ENCODE measurements around the gene ZFAND3.

ZFAND3 gene, protein sequence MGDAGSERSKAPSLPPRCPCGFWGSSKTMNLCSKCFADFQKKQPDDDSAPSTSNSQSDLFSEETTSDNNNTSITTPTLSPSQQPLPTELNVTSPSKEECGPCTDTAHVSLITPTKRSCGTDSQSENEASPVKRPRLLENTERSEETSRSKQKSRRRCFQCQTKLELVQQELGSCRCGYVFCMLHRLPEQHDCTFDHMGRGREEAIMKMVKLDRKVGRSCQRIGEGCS

DNA sequence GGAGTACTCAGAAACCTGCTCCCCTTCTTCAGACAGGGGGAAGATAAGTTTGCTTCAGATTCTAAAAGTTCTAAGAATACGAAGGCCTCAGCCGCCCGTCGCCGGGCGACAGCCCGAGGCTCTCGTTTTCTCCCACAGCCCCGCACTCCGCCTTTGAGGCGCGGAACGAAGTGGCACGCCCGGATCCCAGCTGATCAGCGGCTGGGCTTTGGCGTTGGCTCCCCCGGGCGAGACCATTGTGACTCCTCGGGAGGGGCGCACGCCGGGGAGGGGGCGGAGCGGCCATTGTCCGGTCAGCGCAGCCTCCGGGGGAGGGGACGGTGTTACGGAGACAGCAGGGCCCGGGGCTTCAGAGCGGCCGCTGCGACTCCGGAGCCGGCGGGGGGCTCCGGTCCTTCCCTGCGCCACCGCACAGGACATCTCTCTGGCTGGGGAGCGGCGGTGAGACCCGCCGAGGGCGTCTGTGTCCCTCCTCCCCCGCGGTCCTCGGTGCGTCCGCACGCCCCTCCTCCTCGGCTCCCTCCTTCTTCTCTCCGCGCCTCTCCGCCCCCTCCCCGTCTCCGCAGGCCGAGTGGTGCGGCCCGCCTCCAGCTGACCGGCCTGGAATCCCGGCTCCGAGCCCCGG lies at the start of gene ZFAND3:
TSS of gene ZFAND3 (plus strand) at position 551 of the 625 bp plus-strand sequence. CDS start 219 bp downstream, outside the sequence.
- peak; percentile 93 for DNase-seq (ENCODE audit: low read depth, low spot score)

- no peak for DNase-seq (ENCODE audit: low read depth, low spot score)
Measured at GRCh38 chr6:37774028-37774680, 45.4 kb upstream of the ZFAND3 start.

GRCh38 chr6:37776566-37776965 lies 43.0 kb upstream of the ZFAND3 start:
- no peak for DNase-seq (ENCODE audit: low read depth, low spot score)

GRCh38 chr6:37777272-37777834 lies 42.2 kb upstream of the ZFAND3 start:
- peak; percentile 57 for DNase-seq (ENCODE audit: low read depth, low spot score)

DNA sequence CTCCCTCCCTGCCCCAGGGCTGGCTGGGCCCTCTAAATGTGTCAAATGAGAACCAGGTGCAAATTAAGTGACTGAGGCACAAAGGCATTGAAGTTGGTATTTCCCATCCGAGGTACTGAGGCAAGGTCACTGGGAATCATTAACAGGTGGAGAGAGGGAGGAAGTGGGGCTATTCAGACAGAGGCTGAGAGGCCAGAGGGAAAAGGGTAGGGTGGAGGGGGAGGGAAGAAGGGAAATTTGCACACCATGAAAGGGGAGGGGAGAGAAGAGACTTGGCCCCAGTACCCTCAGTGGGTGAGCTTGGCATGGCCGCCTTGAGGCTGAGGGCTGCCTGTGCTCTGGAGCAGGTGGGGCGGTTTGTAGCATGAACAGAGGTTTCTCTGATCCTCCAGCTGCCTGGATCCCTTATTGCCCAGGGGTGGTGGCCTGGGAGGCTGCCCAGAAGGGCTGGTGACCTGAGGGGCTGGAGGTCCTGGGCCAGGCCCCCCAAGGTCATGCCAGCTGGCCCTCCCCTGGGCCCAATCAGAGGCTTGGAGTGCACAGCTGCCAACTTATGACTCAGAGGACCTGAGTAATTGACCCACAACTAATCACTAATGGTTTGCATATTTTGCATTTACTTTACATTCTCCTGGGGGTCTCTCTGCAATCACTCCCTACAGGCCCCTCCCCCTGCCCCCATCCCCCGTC lies 40.3 kb upstream of the ZFAND3 start:
- DNase-seq (ENCODE audit: low read depth, low spot score), result no peak

- no peak for DNase-seq (ENCODE audit: low read depth, low spot score)
Measured at GRCh38 chr6:37779902-37780628, 39.5 kb upstream of the ZFAND3 start.

DNA sequence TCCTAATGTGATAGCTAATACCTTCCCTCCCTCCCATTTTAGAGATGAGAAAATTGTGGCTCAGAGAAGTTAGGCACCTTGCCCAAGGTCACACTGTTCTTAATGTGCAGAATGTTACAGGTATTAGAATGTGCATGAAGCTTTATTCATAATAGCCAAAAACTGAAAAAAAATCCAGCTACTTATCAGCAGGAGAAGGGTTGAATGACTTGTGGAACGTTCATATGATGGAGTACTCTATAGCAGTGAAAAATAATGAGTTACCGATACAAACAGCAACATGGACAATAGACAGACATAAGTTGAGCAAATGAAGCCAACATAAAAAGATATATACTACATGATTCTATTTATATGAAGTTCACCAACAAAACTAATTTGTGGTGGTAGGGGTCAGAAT lies 37.7 kb upstream of the ZFAND3 start:
- no peak for DNase-seq (ENCODE audit: low read depth, low spot score)

DNA sequence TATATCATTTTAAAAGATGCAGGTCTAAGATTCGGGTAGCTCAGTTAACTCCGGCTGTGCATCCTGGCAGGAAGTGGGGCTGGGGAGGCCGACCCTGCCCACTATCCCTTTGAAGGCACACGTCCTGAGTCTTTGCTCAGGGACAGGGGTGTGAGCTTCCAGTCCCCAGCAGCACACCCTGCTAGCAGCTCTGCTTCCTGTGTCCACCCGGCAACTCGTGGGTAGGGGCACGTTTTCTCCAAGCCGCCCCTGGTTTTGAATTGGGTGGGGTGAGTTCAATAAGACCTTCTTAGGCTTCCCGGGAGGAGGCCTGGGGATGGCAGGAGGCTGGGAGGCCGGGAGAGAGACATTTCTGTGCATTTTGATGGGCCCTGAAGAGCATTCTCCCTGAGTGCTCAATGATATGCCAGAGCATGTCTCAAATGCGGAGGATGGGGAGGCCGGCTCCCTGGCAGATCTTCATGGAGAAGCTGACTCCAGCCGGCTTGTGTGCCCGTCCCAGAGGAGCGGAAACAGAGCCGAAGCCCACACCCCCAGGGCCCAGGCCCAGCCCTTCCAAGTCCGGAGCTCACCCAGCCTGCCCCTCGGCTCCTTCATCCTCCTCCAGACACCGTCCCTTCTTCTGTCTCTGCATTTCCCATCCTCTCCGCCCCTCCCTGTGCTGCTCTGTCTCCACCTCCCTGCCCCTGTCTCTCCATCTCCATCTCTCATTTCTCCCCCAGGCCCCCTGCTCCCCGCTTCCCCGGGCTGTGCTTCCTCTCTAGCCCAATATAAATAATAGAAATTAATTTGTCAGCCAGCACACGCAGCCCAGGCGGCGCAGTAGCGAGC lies 36.3 kb upstream of the ZFAND3 start:
- no peak for DNase-seq (ENCODE audit: low read depth, low spot score)

DNA sequence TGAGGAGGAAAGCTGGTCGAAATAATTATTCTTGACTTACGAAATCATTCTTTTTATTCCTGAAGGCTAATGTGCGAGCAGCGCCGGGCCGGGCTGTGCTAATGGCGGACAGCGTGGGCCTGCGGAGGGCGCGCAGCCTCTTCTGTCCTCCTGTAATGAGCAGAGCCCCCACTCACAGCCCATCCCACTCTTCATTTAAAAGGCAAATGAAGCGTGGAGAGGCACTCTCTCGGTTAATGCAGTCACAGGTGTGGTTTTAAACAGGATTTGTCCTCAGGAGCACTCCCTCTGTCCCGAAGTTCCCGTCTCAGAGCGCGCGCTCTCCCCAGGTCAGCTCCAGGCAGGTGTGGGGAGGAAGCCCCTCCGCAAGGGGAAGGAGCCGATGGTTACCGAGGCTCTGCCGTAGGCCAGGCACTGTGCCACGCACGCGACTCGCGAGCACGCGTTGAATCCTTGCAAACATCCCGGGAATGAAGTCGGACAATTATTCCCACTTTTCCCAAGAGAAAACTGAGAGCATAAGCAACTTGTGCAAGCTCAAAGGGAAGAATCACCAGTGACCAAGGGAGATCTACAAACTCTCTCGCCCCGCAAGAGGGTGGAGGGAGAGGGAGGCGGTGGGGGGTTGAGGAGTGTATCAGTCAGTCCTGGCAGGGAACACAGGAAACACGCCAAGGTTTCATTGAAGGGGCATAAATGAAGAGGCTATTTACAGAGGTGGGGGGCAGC lies 35.5 kb upstream of the ZFAND3 start:
- no peak for DNase-seq (ENCODE audit: low read depth, low spot score)

DNA sequence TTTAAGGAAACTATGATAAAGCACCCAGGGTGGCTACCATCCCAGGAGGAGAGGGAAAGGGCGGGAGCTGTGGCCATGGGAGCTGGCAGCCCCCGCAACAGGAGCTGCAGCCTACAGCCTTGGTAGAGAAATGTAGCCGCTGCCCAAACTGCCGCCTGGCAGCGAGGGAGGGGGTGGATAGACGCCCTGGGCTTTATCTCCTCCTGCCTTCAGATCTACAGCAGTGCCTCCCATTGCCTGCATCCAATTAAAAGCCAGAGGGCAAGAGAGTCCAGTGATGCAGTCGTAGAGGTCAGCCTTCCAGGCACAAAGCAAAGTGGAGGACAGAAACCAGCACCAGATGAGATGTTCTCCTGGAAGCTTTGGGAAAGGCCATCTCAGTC lies 35.0 kb upstream of the ZFAND3 start:
- no peak for DNase-seq (ENCODE audit: low read depth, low spot score)

DNA sequence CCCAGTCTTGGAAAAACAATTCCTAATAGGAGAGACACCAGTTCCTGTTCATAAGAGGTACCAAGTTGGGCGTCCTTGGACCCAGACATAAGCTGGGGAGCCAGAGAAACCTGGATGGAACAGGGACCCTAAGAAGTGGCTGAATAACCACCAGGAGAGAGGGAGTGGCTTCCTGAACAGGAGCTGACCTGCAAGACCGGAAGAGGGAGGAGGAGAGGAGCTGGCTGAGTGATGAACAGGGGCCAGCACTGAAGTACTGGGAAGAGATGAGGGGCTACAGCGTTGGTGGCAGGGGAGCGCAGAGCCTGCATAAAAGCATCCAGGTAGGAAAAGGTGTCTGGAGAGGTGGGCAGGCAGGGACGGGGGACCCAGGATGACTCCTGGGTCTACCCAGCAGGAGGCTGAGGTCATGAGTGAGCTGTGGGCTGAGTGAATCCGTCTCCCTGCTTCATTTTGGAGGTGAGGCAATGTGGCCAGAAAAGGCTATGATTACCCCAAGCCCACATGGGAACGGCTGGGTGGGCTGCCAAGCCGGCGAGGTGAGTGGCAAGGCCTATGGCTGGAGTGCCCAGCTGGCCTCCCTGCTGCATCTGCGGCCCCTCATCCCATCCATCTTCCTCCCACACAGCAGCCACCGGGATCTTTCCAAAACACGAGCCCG lies 34.4 kb upstream of the ZFAND3 start:
- no peak for DNase-seq (ENCODE audit: low read depth, low spot score)

- no peak for DNase-seq (ENCODE audit: low read depth, low spot score)
Measured at GRCh38 chr6:37785663-37786270, 33.8 kb upstream of the ZFAND3 start.

DNA sequence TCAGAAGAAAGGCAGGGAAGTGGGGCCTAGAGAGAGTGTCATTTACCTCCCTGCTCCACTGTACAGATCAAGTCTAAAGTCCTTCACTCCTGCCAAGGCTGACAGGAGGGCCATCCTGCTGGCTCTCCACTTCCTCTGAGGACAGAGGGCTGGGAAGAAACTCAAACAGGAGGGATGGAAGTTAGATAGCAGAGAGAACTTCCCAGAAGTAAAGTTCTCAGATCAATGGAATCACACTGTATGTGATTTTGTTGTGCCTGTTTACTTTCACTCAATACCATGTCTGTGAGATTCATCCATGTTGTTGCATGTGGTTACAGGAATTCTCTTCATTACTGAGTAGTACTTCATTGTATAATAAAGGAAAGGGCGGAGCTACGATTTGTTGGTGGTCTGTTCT lies 32.3 kb upstream of the ZFAND3 start:
- no peak for DNase-seq (ENCODE audit: low read depth, low spot score)

DNA sequence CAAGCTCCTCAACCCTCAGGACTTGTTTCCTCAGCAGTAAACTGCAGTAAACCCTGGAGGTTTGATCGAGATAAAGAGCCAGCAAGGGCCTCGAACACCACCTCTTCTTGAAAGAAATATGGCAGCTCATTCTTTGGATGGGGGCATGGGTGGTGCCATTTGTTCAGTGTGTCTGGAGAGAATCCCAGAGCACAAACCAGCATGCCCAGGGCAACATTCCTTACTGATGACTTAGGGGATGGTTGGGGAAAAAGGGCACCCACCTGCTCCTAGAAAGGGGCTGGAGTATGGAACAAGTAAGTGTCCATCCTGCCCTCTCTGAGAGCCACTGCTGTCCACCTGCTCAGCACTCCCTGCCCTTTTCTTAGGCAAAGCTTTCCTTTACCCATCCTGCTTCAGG lies 31.3 kb upstream of the ZFAND3 start:
- DNase-seq (ENCODE audit: low read depth, low spot score), result no peak

DNA sequence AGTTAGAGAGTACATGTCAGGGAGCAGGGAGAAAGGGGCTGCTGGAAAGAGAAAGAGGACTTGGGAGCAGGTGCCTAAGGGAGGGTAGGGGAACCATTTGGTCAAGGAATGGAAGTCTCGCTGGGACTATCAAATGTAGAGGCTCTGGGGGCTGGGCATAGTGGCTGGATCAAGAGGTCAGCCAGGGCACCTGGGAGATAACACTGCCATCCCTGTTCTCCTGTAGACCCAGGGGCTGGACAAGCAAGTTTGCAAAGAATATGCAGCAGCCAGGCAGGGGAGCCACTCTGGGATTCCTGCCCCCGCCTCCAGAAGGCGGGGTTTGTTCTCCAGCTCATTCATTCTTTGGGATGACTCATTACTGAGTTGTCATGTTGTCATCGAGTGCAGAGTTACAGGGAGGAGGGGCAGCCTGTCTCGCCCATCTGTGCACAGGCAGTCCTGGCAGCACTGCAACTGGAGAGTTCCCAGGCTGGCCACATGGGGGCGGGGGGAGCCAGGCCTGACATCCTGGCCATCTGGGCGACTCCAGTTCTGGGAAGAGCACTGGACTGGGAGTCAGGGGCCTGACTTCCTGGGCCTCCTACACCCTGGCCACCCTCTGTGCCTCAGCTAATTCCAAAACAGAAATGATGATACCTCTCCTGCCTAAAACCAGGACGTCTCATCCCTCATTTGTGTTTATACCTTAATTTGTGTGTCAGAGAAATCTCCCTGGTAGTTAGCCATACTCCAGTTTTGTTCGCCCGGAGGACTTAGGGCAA lies 28.2 kb upstream of the ZFAND3 start:
- DNase-seq (ENCODE audit: low read depth, low spot score), result peak; percentile 84

GRCh38 chr6:37792457-37793033 lies 27.0 kb upstream of the ZFAND3 start:
- no peak for DNase-seq (ENCODE audit: low read depth, low spot score)

DNA sequence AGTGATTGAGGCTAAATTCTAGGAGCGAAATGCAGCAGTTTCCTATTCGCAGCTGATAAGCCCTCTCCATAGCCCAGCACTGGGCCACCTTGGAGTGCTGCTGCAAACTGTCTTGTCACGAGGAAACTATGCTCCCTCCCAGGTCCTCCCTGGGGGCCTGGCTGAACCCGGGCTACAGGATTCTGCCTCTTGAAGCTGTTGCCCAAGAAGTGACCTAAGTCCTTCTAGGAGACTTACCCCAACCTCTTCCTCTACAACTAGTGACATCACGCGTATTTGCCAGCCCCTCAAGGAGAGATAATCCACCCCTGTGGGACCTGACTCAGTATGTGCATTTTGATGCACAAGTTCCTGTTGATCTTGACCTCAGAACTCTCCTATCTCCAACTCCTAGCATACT lies 26.5 kb upstream of the ZFAND3 start:
- no peak for DNase-seq (ENCODE audit: low read depth, low spot score)

GRCh38 chr6:37794825-37795224 lies 24.7 kb upstream of the ZFAND3 start:
- no peak for DNase-seq (ENCODE audit: low read depth, low spot score)

Data from brain pericyte (primary cell).